KMS-11 (cell line): ENCODE results near the gene GRIK5.
"Not testable (repeated sequence)": the region's sequence is repeated elsewhere in the genome, so short reads cannot be mapped to it uniquely, and the experiment has no call there.

Experiments
- H2AFZ ChIP-seq: fragments of 200-600 bp; sonication (generic); 2 replicates; pipeline ENCODE4 v1.6.1; 2016; ENCODE audit warnings: antibody characterized with exemption, mixed run types, low read depth
- H3K27ac ChIP-seq: fragments of 200-600 bp; sonication (generic); 2 replicates; pipeline ENCODE4 v1.6.1; 2016; ENCODE audit warnings: mild to moderate bottlenecking, mixed run types
- H3K27me3 ChIP-seq: fragments of 200-600 bp; sonication (generic); 2 replicates; pipeline ENCODE4 v1.6.1; 2017; ENCODE audit warnings: mild to moderate bottlenecking, low read depth, mixed run types, moderate library complexity; ENCODE audit not compliant: insufficient read depth
- H3K36me3 ChIP-seq: fragments of 200-600 bp; sonication (generic); 2 replicates; pipeline ENCODE4 v1.6.1; 2017; ENCODE audit warnings: mild to moderate bottlenecking, mixed run types; ENCODE audit not compliant: insufficient read depth
- H3K4me1 ChIP-seq: fragments of 200-600 bp; sonication (generic); 2 replicates; pipeline ENCODE4 v1.6.1; 2016; ENCODE audit warnings: mild to moderate bottlenecking, low read depth, mixed run types; ENCODE audit not compliant: poor library complexity, severe bottlenecking
- H3K4me2 ChIP-seq: fragments of 200-600 bp; sonication (generic); 2 replicates; pipeline ENCODE4 v1.7.0; 2016; ENCODE audit warnings: mild to moderate bottlenecking, mixed run types
- H3K4me3 ChIP-seq: fragments of 200-600 bp; sonication (generic); IDR thresholded peaks from 2 replicates; pipeline ENCODE4 v1.6.1; 2017; ENCODE audit warnings: low read depth, low read length, mixed read lengths; ENCODE audit not compliant: insufficient read depth
- H3K79me2 ChIP-seq: fragments of 200-600 bp; sonication (generic); 2 replicates; pipeline ENCODE4 v1.6.1; 2016; ENCODE audit warnings: low read depth, mixed run types; ENCODE audit not compliant: insufficient read depth
- H3K9ac ChIP-seq: fragments of 200-600 bp; sonication (generic); 2 replicates; pipeline ENCODE4 v1.6.1; 2016; ENCODE audit warnings: mild to moderate bottlenecking, mixed run types
- H4K20me1 ChIP-seq: fragments of 200-600 bp; sonication (generic); 2 replicates; pipeline ENCODE4 v1.6.1; 2016; ENCODE audit warnings: mild to moderate bottlenecking, mixed run types; ENCODE audit not compliant: insufficient read depth
- TF ChIP-seq, protein P1 (sequence below): fragments of 200-600 bp; sonication (generic); conservative IDR thresholded peaks from 2 replicates; pipeline ENCODE4 v1.6.1; 2017; ENCODE audit warnings: low read depth, mild to moderate bottlenecking, antibody characterized with exemption, low read length, moderate library complexity, mixed read lengths

GRIK5 gene

DNA sequence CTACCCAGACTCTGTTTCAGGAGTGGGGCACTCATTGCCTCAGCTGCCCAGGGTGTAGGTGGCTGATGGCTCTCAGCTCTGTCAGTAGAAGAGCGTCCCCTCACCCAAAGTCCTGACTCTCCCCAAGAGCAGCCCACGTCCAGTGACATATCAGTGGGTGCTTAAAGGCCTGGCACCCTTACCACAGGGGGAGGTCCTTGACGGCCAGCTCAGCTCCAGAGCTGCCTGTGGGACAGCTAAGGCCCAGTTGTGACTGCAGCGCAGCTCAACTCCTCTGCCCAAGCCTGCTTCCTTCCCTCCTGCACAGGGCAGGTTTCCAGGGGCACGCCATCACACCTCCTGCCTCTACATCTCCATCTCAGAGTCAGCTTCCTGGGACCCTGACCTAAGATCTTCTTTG lies 32.4 kb downstream of the GRIK5 start:
- Histone ChIP-seq H3K27me3 (peaks cover 27% of the 10 kb centered on the region; the same call in 1 of the 2 replicates), H4K20me1 (no peaks in the 10 kb centered on the region), H2AFZ (no peak overlapping the region), H3K4me2 (no peak overlapping the region), H3K27ac (no peak overlapping the region), H3K79me2 (no peaks in the 10 kb centered on the region), H3K9ac (no peak overlapping the region), H3K4me3 (no peak overlapping the region), H3K4me1 (peaks cover 4% of the 10 kb centered on the region), H3K36me3 (no peaks in the 10 kb centered on the region)
- TF ChIP-seq, protein P1, sequence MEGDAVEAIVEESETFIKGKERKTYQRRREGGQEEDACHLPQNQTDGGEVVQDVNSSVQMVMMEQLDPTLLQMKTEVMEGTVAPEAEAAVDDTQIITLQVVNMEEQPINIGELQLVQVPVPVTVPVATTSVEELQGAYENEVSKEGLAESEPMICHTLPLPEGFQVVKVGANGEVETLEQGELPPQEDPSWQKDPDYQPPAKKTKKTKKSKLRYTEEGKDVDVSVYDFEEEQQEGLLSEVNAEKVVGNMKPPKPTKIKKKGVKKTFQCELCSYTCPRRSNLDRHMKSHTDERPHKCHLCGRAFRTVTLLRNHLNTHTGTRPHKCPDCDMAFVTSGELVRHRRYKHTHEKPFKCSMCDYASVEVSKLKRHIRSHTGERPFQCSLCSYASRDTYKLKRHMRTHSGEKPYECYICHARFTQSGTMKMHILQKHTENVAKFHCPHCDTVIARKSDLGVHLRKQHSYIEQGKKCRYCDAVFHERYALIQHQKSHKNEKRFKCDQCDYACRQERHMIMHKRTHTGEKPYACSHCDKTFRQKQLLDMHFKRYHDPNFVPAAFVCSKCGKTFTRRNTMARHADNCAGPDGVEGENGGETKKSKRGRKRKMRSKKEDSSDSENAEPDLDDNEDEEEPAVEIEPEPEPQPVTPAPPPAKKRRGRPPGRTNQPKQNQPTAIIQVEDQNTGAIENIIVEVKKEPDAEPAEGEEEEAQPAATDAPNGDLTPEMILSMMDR, result no peak

DNA sequence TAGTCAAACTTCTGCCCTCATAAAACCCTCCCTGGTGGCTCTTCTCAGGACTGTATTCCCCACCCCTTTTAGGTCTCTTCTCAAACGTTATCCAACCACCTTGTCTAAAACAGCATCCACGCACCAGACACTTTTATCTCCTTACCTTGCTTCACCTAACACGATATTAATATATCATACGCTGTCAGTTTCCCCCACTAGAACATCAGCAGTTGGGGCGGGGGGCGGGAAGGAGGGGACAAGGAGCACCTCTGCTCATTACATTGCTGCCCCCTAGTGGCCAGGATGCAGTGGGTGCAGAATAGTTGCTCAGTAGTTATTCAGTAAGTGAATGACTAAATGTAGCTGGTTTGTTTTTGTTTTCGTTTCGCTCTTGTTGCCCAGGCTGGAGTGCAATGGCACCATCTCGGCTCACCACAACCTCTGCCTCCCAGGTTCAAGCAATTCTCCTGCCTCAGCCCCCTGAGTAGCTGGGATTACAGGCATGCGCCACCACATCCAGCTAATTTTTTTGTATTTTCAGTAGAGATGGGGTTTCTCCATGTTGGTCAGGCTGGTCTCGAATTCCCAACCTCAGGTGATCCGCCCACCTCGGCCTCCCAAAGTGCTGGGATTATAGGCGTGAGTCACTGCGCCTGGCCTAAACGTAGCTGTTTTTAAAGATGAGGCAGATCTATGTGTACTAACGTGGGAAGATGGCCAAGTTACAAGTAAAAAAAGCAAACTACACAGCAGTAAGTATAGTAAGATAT lies 35.2 kb downstream of the GRIK5 start:
- TF ChIP-seq, protein P1, result peak; percentile 97
- H3K4me3 ChIP-seq, result not testable (repeated sequence)

DNA sequence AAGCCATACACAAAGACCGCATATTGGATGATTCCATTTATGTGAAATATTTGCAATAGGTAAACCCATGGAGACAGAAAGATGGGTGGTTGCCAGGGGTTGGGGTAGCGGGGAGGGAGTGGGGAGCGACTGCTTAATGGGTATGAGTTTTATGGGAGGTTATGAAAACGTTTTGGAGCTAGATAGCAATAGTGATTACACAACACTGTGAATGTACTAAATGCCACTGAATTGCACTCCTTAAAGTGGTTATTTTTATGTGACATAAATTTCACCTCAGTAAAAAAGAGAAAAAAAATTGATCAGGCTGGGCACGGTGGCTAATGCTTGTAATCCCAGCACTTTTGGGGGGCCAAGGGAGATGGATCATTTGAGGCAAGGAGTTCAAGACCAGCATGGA lies 36.6 kb downstream of the GRIK5 start:
- Histone ChIP-seq H3K9ac (no peak overlapping the region), H3K36me3 (no peaks in the 10 kb centered on the region), H3K4me2 (no peak overlapping the region), H3K27ac (no peak overlapping the region), H3K79me2 (no peaks in the 10 kb centered on the region), H4K20me1 (no peaks in the 10 kb centered on the region), H3K27me3 (peaks cover 55% of the 10 kb centered on the region), H3K4me1 (peaks cover 4% of the 10 kb centered on the region), H3K4me3 (no peak overlapping the region), H2AFZ (no peak overlapping the region)
- TF ChIP-seq, protein P1, result no peak

More for the DNA sequence above, 35.2 kb downstream of the GRIK5 start:
- peaks cover 41% of the 10 kb centered on the region for H3K27me3 ChIP-seq
- H3K4me2 ChIP-seq, result peak overlapping the region; percentile 96
- H3K36me3 ChIP-seq, H3K79me2 ChIP-seq, H3K27ac ChIP-seq, H4K20me1 ChIP-seq, H3K4me1 ChIP-seq: not testable (repeated sequence)
- peak overlapping the region; percentile 82 for H2AFZ ChIP-seq
- peak overlapping the region; percentile 37; the same call in 1 of the 2 replicates for H3K9ac ChIP-seq

DNA sequence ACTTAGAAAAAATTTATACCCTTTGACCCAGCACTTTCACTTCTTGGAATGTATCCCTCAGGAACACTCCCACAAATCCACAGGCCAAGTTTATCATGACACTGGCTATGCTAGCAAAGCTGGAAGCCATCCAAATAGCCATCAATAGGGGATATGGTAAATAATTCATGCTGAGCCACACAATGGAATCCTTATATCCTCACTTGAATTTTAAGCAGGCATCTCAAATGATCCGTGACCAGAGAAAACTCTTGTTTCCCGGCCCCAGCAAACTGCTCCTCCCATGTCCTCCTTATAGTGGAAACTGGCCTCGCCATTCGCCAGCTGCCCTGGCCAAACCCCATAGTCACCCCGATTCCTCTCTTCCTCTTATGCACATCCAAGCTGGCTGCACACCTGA lies 37.6 kb downstream of the GRIK5 start:
- Histone ChIP-seq H3K4me2 (no peak overlapping the region), H4K20me1 (no peaks in the 10 kb centered on the region), H3K27ac (no peak overlapping the region), H3K4me1 (peaks cover 4% of the 10 kb centered on the region), H3K79me2 (no peaks in the 10 kb centered on the region), H3K9ac (no peak overlapping the region), H2AFZ (no peak overlapping the region), H3K4me3 (no peak overlapping the region), H3K36me3 (no peaks in the 10 kb centered on the region), H3K27me3 (peaks cover 64% of the 10 kb centered on the region)
- TF ChIP-seq, protein P1, result no peak
